Stomach smooth muscle (tissue), 2 donors: ENCODE results near the gene RHOU.
"Not testable (repeated sequence)": the region's sequence is repeated elsewhere in the genome, so short reads cannot be mapped to it uniquely, and the experiment has no call there.

Experiments
- H3K27ac ChIP-seq: one replicate; pipeline ENCODE4 v1.7.0; 2013; ENCODE audit warnings: mild to moderate bottlenecking, low read length, inconsistent platforms
- H3K27me3 ChIP-seq, 2 donors: one replicate each; pipeline ENCODE4 v1.7.0; 2013; ENCODE audit warnings: low read length in 2 of 2; ENCODE audit not compliant: insufficient read depth in 2 of 2, control insufficient read depth in 1 of 2
- H3K36me3 ChIP-seq, 2 donors: one replicate each; pipeline ENCODE4 v1.7.0; 2013; ENCODE audit warnings: low read length in 2 of 2; ENCODE audit not compliant: control insufficient read depth in 2 of 2, insufficient read depth in 2 of 2
- H3K4me1 ChIP-seq: one replicate; pipeline ENCODE4 v1.7.0; 2013; ENCODE audit warnings: low read length; ENCODE audit not compliant: control insufficient read depth, insufficient read depth
- H3K4me3 ChIP-seq, 2 donors: one replicate each; pipeline ENCODE4 v1.7.0; 2013; ENCODE audit warnings: low read length in 2 of 2
- H3K9ac ChIP-seq, 2 donors: one replicate each; pipeline ENCODE4 v1.7.0; 2013; ENCODE audit warnings: low read length in 2 of 2, mild to moderate bottlenecking in 1 of 2
- H3K9me3 ChIP-seq, 2 donors: one replicate each; pipeline ENCODE4 v1.7.0; 2013; ENCODE audit warnings: low read length in 2 of 2; ENCODE audit not compliant: control insufficient read depth in 2 of 2
- donor health status: healthy.
- donor health status: Pancreatic carcinoma.

The RHOU gene

DNA sequence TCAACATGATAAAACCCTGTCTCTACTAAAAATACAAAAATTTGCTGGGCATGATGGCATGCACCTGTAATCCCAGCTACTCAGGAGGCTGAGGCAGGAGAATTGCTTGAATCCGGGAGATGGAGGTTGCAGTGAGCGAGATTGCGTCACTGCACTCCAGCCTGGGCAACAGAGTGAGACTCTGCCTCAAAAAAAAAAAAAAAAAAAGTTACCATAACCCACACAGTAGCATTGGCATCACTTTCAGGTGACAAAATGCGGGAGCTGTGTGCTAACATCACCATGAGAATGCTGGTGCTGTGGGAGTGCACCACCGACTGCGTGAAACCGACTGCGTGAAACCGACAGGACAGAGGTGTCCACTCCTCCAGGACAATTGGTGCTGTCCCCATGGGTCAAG, 40.7 kb downstream of the RHOU start:
- H3K4me1 ChIP-seq, H3K9me3 ChIP-seq, H3K4me3 ChIP-seq, H3K36me3 ChIP-seq, H3K9ac ChIP-seq, H3K27ac ChIP-seq, H3K27me3 ChIP-seq: not testable (repeated sequence)

DNA sequence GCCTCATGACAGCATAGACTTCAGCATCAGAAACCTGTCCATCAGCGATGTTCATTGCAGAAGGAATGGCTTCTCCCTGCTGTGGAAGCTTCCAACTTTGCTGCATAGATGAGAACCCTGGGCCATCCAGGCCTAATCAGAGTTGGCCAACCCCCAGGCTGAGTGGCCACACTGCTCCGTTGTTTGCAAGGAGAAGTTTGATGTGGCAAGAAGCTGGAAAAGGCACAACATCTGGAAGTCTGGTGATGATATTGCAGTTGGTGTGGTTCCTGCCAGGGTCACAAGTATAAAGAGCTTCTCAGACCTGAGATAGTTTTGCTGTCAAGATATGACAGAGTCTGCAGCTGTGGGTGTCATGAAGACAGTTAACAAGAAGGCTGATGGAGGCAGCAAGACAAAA, 41.2 kb downstream of the RHOU start:
- H3K9me3 ChIP-seq, result no peaks in the 10 kb centered on the region
- peaks cover 3% of the 10 kb centered on the region for H3K4me1 ChIP-seq
- no peak overlapping the region for H3K4me3 ChIP-seq
- H3K9ac ChIP-seq, result no peak overlapping the region
- no peaks in the 10 kb centered on the region for H3K36me3 ChIP-seq
- no peak overlapping the region for H3K27ac ChIP-seq
- no peaks in the 10 kb centered on the region for H3K27me3 ChIP-seq

DNA sequence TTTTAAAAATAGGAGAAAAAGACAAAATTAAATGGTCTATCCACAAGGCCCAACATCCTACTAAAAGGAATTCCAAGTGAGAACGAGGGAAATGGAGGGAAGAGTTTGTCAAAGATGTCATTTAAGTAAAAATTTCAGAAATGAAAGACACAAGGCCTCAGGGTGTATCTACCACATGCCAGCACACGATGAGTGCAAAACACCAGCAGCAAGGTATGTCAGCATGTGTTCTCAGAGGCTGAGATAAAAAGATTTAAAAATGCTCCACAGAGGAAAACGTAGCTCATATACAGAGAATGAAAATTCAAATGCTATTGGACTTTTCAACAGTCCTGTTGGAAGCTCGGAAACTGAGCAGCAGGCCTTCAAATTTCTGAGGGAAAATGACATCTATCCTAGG, 42.0 kb downstream of the RHOU start:
- no peaks in the 10 kb centered on the region for H3K36me3 ChIP-seq
- H3K4me3 ChIP-seq, result no peak overlapping the region
- no peak overlapping the region for H3K9ac ChIP-seq
- peaks cover 3% of the 10 kb centered on the region for H3K4me1 ChIP-seq
- H3K27ac ChIP-seq, result no peak overlapping the region
- no peaks in the 10 kb centered on the region for H3K9me3 ChIP-seq
- H3K27me3 ChIP-seq, result peaks cover 0 to under 1% of the 10 kb centered on the region in 2 donors

DNA sequence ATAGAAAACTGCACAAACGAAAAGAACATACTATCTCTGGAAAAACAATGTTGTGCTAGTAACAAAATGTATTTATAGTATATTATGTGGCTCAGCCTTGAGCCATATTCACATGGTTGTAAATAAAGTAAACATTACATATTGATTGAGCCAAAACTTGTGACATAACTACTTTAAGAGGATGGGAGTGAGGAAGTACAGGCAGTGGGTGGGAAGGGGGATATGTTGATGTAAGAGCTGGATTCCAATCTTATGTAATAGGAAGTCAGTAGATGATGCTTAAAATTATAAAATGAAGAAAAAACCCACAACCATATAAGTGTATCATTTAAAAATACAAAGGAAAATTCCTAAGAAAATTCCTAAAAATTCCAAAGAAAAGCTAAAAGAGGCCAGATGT, 42.7 kb downstream of the RHOU start:
- Histone ChIP-seq H3K27me3 (peaks cover 0 to 4% of the 10 kb centered on the region in 2 donors), H3K9me3 (no peaks in the 10 kb centered on the region), H3K36me3 (no peaks in the 10 kb centered on the region), H3K4me1 (peaks cover 8% of the 10 kb centered on the region), H3K27ac (no peak overlapping the region), H3K4me3 (no peak overlapping the region), H3K9ac (no peak overlapping the region)

DNA sequence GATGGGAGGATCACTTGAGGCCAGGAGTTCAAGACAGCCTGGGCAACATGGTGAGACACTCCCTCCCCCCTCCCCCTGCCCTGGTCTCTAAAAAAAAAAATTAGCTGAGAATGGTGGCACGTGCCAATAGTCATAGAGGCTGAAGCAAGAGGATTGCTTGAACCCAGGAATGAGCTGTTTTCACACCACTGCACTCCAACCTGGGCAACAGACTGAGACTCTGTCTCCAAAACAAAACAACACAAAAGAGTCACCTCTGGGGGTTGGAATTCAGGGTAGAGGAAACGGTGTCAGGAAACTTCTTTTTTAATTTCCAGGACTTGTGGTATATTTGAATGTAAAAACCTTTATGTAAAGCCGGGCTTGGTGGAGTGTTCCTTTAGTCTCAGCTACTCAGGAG, 43.2 kb downstream of the RHOU start:
- Histone ChIP-seq H3K4me3 (no peak overlapping the region), H3K36me3 (no peaks in the 10 kb centered on the region), H3K9ac (no peak overlapping the region), H3K9me3 (no peaks in the 10 kb centered on the region), H3K4me1 (peaks cover 8% of the 10 kb centered on the region), H3K27me3 (peaks cover 0 to 4% of the 10 kb centered on the region in 2 donors), H3K27ac (no peak overlapping the region)

DNA sequence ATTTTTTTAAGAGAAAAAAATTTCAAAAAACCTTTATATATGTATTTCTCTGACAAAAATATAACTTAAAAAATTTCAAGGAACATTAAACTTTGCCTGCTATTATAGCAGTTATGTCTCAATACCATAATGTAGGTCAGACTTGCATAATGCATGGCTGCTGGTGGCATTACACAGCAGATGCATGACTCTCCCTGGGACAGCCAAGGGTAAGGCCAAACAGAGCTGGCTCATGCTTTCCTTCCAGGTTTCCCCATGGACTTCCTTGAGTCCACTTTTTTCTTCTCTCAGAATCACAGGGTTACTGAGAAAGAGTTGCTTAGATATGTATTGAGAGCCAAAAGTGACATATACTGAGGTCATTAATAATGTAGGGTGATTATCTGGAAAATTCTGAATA, 43.7 kb downstream of the RHOU start:
- H3K27me3 ChIP-seq, result peaks cover 0 to 4% of the 10 kb centered on the region in 2 donors
- H3K9ac ChIP-seq, result no peak overlapping the region
- H3K27ac ChIP-seq, result no peak overlapping the region
- H3K9me3 ChIP-seq, result no peaks in the 10 kb centered on the region
- H3K36me3 ChIP-seq, result no peaks in the 10 kb centered on the region
- no peak overlapping the region for H3K4me3 ChIP-seq
- H3K4me1 ChIP-seq, result peaks cover 8% of the 10 kb centered on the region

DNA sequence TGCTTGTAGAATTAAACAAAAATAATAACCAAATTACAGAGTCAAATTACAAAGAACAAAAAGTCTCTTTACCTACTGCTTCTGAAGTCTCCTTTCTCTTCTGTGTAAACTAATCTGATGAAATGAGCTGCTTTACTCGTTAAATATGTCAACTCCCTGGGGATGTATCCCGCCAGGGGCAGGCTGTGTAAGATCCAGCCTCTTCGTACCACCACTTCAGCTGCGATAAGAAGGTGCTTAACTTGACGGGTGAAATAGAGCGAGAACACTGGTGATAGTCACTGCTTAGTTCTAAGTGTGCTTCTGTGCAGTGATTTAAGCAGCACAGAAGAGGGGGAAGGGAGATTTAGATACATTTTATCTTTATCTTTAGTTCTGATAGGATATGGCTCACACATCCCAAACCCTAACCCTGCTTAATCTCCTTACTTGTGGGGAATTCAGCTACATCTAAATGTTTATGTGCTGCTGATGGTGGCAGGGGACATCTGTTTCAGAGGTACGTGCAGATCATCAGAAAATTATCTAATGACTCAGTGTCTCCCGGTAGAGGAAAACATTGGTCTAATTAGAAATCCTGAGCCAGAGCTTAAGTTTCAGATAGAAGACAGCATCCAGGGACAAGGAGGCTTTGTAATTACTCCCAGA, 46.0 kb downstream of the RHOU start:
- Histone ChIP-seq H3K4me3 (no peak overlapping the region), H3K36me3 (no peaks in the 10 kb centered on the region), H3K27ac (no peak overlapping the region), H3K9ac (no peak overlapping the region), H3K4me1 (peaks cover 8% of the 10 kb centered on the region), H3K27me3 (peaks cover 0 to 4% of the 10 kb centered on the region in 2 donors), H3K9me3 (no peaks in the 10 kb centered on the region)

DNA sequence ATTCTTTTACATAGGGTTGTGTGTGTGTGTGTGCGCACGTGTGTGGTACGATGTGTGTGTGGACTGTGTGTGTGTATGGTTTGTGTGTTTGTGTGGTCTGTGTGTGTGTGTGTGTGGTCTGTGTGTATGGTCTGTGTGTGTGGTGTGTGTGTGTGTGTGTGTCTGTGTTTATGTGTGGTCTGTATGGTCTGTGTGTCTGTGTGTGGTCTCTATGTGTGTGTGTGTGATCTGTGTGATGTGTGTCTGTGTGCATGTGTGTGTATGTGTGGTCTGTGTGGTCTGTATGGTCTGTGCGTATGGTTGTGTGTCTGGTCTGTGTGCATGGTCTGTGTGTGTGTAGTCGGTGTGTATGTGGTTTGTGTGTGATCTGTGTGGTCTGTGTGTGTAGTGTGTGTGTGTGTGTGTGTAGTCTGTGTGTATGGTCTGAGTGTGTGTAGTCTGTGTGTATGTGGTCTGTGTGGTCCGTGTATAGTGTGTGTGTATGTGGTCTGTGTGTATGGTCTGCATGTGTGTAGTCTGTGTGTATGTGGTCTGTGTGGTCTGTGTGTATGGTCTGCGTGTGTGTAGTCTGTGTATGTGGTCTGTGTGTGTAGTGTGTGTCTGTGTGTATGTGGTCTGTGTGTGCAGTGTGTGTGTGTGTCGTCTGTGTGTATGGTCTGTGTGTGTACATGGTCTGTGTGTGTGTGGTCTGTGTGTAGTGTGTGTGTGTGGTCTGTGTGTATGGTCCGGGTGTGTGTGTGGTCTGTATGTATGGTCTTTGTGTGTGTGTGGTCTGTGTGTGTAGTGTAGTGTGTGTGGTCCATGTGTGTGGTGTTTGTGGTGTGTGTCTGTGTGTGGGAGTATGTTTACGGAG, 46.8 kb downstream of the RHOU start:
- H3K36me3 ChIP-seq, result no peaks in the 10 kb centered on the region
- peaks cover 0 to 4% of the 10 kb centered on the region in 2 donors for H3K27me3 ChIP-seq
- H3K4me1 ChIP-seq, result peaks cover 8% of the 10 kb centered on the region
- no peaks in the 10 kb centered on the region for H3K9me3 ChIP-seq
- no peak overlapping the region for H3K9ac ChIP-seq
- no peak overlapping the region for H3K4me3 ChIP-seq
- no peak overlapping the region for H3K27ac ChIP-seq

DNA sequence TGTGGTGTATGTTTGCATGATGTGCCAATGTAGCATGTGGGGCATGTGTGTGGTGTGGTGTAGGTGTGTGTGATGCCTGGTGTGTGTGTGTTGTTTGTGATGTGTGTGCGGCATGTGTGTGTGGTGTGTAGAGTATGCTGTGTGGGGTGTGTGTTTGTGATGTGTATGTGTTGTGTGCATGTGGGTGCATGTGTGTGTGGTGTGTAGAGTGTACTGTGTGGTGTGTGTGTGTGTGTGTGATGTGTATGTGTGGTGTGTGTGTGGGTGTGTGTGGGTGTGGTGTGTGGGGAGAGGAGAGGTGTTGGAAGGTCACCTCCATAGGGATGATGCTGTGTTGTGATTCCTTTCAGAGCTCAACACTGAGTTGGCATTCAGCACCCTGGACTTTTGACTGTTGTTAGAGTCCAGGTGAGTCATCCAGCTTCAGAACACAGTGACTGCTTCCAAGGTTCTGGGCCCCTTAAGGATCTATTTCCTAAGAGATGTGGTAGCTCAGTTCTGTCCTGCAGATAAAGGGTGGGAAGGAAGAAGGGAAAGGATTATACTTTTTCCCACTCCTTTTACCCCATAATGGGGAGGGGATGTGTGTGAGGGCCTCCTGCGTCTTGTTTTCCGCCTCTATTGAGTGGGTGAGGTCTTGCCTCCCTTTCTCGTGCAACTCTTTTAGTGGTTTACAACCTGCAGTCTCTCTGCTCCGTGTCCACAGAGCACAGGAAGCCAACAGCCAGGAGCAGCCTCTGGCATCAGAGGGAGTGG, 47.6 kb downstream of the RHOU start:
- no peak overlapping the region for H3K27ac ChIP-seq

DNA sequence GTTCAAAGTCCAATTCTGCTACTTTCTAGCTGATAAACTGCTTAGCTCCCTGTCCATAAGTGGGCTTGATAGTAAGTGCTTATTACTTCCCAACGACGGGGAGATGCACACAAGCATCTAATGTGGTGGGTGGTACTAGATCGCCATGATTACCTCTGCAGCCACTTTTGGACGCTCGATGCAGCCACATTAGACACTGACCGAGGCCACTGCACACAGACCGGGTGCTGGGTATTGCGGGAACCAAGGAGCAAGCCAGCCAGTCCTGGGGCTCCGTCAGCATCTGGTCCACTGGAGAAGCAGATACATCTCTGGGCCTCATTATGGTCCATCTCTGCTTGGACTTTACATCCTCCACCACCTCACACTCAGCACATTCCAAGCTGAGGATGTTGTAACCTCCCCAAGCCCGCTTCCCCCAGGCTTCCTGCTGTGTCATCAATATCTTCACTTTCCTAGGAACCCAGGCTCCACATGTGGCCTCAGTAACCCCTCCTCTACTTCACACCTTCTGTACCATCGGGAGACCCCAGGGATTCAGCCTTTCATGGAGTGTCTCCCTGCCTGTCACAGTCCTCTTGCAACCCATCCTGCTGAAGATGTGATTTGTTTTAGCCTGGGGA, 48.2 kb downstream of the RHOU start:
- Histone ChIP-seq H3K9ac (no peak overlapping the region), H3K27ac (no peak overlapping the region), H3K4me3 (no peak overlapping the region), H3K36me3 (no peaks in the 10 kb centered on the region), H3K9me3 (no peaks in the 10 kb centered on the region), H3K4me1 (peaks cover 8% of the 10 kb centered on the region), H3K27me3 (peaks cover 0 to 4% of the 10 kb centered on the region in 2 donors)

More for the DNA sequence above, 47.6 kb downstream of the RHOU start:
- Histone ChIP-seq H3K4me1 (peaks cover 8% of the 10 kb centered on the region), H3K9ac (no peak overlapping the region), H3K36me3 (no peaks in the 10 kb centered on the region), H3K4me3 (no peak overlapping the region), H3K27me3 (peaks cover 0 to 4% of the 10 kb centered on the region in 2 donors), H3K9me3 (no peaks in the 10 kb centered on the region)
